GM18517 (cell line): Measurements from ENCODE around the gene IQCK.
"Not testable (repeated sequence)": the region's sequence is repeated elsewhere in the genome, so short reads cannot be mapped to it uniquely, and the experiment has no call there.

ENCODE experiments used
- ATAC-seq: cut with Tn5 transposase; IDR thresholded peaks from one replicate; pipeline ENCODE4 v1.9.1; 2021; ENCODE audit warnings: mild to moderate bottlenecking, moderate library complexity; ENCODE audit not compliant: unreplicated experiment

IQCK gene

DNA sequence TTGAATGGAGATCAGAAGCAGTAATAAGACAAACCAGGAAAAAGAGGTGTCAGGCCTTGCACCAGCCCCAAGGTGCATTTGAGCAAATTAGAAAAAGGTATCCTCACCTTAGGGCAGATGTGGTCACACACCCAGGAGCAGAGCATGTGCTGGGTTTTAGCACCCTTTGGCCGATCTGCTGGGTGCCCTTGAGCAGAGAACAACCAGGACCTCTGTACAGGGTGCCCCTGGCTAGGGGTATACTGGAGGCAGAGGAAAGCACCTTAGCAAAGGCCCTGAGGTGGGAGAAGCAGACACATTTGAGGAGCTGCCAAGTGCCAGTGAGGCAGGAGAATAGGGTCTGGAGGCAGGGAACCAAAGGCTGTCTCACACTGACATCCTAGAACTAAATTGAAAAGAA lies 67.0 kb downstream of the IQCK start:
- ATAC-seq: no peak

DNA sequence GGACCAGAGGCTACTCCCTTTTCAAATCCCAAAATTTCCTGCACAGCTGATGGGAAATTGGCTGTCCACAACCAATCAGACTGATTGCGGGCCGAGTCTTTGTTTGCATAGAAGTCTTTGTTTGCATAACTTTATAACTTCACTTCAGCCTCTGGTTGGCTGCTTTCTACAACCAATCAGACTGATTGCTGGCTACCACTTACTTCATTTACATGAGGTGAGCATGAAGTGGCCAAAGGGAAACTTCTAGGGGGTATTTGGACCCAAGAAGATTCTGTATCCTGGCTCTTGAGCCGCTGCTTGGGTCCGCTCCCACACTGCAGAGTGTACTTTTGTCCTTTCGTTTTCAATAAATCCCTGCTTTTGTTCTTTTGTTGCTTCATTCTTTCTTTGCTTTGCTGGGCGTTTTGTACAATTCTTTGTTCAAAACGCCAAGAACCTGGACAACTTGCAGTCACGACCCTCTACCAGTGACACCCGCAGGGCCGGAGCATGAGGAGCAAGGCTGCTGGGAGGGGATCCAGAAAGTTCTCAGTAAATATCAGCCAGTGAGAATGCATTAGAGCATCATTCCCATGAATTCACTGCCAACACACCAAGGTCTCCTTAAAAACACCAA lies 67.5 kb downstream of the IQCK start:
- ATAC-seq: no peak

DNA sequence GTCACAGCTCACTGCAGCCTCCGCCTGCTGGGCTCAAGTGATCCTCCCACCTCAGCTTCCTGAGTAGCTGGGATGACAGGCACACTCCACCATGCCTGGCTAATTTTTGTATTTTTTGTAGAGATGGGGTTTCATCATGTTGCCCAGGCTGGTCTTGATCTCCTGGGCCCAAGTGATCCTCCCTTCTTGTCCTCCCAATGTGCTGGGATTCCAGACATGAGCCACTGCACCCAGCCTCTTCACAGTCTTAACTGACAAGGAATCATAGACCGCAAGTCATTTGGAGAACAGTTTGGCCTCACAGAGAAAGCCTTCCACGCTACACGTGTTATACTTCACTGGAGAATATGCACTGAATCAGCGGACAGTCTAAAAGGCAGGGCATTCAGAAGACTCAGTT lies 83.3 kb downstream of the IQCK start:
- ATAC-seq: not testable (repeated sequence)

DNA sequence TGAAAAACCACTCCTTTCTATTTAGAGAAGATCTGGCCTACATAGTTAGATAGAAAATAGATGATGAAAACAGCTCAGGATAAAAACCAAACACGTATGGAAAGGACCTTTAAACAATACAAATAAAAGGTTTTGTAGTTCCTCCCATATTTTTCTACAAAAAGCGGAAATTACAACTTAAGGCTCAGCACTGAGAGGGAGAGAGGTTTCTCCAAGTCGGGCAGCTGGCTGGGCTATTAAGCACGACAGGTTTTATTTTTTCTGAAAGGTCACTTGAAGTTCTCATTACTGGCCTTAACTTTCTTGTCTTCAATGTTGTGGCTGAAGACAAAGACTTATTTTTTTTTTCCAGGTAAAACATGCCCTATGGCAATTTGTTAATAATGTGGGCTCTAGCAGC lies 83.8 kb downstream of the IQCK start:
- not testable (repeated sequence) for ATAC-seq

DNA sequence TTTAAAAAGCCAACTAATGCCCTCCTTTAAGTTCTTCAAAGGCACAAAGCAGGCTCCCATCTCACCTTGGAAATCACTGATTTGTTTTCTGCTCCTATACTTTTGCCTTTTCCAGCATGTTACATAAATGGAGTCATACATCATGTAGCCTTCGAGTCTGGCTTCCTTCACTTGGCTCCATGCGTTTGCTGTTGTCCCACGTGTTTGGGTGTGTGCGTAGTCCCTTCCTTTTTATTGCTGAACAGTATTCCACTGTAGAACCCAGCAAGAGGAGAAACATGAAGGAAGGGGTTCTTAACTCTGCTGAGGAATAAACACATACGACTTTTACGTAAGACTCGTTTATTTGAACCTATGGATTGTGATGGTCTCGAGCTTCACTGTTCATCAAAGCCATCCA lies 84.5 kb downstream of the IQCK start:
- ATAC-seq: no peak

DNA sequence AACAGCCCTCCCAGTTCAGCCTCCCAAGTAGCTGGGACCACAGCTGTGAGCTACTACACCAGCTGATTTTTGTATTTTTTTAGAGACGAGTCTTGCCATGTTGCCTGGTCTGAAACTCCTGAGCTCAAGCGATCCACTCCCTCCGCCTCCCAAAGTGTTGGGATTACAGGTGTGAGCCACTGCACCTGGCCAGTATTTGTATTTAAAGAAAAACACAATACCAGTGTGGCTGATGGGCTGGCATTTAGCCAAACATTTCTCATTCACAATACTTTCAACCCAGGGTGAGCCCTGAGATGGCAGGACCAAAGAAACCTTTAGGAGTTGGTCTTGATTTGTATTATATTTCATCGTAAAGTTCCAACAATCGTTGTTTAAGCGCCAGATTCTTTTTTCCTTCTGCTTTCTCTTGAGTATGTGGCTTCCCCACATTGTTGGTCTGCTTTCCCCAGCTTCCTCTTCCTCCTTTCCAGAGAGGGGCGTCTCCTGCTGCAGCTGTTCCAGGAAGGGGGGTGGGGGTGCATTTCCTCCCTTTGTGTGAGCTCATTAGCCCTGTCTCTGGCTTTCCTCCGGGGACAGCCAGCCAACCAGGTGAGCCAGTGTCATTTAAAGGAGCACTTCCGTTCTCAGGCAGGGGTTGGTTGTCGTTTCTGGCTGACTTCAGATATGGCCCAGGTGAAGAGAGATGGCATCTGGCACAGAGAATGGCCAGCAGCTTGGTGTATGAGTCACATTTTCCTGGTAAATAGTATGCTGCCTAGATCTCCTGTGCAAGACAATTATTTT lies 86.7 kb downstream of the IQCK start:
- ATAC-seq: no peak

DNA sequence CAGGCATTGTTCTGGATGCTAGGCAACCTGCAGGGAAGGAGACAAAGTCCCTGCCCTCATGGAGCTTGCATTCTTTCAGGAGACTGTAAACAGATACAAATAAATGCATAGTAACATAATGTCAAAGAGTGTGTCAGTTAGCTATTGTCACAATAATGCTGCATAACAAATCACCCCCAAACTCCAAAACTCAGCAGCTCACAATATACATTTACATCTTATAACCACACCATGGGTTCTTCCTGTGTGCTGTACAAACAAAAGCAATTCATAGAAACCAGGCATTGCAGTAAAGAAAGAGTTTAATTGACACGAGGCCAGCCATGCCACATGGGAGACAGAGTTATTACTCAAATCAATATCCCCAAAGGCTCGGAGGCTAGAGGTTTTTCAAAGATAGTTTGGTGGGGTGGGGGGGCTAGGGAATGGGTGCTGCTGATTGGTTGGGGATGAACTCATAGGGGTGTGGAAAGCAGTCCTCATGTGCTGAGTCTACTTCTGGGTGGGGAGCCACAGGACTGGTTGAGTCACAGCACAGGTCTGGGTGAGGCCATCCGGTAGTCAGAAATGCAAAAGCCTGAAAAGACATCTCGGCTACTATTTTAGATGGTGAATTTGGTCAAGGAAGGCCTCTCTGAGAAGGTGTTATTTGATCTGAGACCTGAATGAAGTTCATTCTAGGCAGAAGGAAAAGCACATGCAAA lies 87.5 kb downstream of the IQCK start:
- no peak for ATAC-seq

DNA sequence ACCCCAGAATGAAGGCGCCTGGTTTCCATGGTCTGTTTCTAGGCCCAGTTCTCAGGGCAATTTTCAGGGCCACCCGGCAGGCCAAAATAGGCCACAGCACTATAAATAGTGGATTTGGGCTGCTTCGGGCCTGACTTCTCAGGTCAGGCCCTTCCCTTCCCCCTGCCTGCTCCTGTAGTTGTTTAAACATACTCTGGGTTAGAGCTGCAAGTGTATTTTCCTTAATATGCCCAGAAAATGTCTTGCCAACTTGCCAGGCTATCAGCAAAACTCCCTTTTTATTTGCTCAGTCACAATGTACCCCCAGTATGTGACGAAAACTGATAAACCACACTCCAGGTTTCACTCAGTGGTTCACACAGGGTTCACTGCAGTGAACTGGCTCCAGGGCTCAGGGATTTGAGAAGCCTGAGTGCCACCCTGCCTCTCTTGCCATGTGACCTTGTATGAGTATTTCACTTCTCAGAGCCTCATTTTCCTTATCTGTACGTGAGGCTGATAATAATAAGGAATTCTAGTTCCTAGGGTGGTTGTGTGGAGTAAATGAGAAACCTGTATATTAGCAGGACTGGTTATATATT lies 90.1 kb downstream of the IQCK start:
- ATAC-seq: peak; percentile 61

DNA sequence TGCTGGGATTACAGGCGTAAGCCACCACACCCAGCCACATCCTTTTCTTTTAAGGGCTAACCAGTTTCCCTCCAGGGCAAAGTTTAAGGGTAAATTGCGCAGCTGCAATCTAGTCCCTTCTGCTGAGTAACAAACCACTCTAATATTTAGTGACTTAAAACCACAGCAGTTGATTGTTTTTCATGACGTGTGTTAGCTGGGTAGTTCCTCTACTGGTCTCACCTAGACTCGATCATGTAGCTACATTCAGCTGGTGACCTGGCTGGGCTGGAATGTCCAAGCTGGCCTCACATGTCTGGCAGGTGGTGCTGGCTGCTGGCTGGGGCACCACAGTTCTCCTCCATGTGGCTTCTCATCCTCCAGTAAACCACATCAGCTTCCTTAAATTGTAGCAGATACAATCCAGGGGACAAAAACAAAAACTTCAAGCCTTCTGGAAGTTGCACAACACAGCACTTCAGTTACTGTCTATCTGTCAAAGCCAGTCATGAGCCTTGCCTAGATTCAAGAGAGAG lies 91.1 kb downstream of the IQCK start:
- no peak for ATAC-seq

DNA sequence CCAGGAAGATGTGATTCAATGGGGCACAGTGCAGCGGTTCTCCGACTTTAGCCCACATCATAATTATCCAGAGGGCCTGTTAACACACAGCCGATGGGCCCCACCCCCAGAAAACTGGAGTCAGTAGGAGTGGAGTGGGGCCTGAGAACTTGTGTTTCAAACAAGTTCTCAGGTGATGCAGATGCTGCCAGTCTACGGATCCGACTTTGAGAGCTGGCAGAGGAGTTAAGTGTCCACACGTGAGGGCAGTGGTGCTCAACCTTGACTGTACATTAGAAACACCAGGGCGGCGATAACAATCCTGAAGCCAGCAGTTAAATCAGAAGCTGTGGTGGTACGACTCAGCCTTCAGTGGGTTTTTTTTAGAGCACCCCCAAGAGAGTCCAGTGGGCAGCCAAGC lies 91.6 kb downstream of the IQCK start:
- ATAC-seq: no peak

DNA sequence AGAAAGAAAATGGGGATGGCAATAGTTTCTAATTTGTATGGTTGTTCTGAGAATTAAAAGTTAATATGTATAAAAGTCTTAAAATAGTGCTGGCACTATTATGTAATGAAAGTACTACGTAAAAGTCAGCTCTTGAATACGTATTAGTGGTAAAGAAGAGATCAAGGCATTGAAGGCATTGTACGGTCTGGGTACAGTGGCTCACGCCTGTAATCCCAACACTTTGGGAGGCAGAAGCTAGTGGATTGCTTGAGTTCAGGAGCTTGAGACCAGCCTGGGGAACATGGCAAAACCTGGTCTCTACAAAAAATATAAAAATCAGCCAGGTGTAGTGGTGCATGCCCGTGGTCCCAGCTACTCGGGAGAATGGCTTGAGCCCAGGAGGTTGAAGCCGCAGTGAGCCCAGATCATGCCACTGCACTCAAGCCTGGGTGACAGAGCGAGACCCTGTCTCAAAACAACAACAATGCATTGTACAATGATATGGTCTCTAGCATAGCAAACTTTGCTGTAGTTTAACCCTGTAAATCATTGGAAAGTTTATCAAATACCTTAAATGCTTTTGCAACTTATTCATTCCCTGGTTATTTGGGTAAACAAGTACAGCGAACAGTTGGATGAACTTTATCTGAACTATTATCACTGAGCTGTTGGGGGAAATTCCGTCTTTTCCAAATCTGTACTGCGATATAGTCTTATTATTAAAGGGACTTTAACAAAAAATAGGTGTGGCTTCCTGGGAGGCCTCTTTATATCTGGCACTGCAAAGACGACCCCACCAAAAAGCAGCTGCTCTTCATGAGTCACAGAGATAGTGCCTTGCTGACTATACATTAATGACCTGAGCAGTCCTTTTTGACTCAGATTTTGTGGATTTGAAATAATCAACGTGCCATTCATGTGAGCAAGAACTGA lies 93.0 kb downstream of the IQCK start:
- no peak for ATAC-seq

DNA sequence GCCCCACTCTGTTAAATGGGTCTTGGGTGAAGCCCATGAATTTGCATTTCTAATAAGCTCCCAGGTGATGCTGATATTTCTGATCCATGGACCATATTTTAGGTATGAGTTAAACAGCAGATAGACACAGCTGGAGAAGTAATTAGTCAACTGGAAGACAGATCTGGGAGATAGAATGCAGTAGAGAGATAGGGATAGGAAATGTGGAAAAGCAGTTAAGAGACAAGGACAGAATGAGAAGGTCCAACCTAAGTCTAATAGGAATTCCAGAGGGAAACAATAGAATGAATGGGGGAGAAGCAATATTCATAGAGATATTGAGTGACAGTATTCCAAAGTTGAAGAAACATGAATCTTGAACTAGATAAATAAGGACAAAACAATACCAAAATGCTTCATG lies 94.9 kb downstream of the IQCK start:
- ATAC-seq: no peak

DNA sequence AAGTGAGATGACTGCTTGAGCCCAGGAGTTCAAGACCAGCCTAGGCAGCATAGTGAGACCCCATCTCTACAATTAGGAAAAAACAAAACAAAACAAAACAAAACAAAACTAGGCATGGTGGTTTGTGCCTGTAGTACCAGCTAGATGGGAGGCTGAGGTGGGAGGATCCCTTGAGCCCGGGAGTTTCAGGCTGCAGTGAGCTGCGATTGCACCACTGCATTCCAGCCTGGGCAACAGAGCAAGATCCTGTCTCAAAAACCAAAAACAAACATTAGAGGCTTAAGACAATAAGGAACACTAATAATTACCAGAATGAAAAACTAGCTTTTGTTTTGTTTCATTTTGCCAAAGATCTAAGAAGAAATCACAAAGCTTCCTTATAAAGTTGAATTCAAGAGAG lies 97.3 kb downstream of the IQCK start:
- ATAC-seq: no peak

DNA sequence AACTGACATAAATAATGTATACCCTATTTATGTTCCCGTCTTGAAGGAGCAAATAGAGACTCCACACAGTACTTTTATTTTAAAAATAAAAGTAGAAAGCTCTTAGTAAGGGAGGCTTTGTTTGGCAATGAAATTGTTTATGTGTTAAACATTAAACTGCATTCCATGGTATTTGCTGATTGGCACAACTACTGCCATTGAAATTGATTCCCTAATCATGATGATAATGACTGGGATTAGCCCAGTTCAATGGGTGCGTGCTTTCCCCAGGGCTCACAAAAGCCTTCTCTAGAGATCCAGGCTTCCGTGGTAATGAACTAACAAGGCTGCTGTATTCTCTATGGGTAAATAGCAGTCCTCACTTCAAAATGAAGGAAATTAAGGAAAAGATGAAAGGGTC lies 99.1 kb downstream of the IQCK start:
- no peak for ATAC-seq

DNA sequence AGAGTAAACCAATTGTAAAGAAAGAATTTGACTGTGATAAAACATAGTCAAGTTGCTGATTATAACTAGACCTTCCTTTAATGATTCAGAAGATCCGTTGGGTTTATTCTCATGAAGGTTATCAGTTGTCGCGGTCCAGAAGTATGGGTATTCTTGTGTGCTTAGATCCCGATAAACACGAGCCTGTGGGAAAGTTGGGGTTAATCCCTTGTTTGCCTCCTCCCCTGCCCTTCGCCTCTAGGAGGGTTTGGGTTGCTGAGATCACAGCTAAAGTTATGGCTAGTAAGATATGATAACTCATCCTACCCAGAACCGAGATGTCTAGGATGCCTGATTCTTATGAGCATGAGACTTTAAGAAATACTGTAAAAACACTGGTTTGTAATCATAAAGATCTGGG lies 99.8 kb downstream of the IQCK start:
- ATAC-seq: no peak

DNA sequence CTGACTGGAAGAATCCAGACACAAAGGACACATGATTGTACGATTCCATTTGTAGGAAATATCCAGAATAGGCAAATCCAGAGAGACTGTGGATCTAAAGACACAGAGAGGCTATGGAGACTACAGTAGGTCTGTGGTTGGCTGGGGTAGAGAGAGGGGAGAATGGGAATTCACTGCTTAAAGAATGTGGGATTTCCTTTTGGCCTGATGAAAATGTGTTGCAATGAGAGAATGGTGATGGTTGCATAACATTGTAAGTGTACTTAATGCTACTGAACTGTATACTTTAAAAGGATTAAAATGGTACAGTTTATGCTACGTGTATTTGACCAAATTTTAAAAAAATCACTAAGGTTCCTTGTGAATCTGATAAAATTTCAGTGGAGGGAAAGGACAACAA lies 104.5 kb downstream of the IQCK start:
- ATAC-seq: no peak

DNA sequence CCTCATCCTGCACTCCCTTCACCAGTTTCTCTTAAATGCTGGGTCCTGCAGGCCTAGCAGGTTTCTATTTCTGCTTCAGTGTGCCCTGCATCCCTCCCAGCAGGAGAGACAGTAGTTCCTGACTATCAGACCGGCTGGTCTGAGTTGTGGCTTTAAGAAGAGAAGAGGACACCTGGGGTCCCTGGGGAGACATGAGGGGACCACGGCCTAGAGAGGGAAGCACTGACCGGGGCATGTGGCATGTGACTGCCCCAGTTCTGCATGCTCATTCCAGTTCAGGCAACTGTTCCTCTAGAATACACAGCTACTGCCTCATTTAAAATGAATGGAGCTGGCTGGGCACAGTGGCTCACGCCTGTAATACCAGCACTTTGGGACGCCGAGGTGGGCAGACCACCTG lies 105.3 kb downstream of the IQCK start:
- ATAC-seq: no peak

DNA sequence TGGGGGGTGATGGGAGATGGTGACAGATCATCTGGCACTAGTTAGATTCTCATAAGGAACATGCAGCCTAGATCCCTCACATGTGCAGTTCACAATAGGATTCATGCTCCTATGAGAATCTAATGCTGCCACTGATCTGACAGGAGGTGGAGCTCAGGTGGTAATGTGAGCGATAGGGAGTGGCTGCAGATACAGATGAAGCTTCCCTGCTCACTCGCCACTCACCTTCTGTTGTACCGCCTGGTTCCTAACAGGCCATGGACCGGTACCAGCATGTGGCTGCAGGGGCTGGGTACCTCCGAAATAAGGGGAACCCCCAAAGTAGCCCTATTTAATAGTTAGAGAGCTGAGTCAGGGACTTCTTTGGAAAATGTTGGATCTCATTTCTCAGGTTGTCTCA lies 106.1 kb downstream of the IQCK start:
- ATAC-seq: no peak

DNA sequence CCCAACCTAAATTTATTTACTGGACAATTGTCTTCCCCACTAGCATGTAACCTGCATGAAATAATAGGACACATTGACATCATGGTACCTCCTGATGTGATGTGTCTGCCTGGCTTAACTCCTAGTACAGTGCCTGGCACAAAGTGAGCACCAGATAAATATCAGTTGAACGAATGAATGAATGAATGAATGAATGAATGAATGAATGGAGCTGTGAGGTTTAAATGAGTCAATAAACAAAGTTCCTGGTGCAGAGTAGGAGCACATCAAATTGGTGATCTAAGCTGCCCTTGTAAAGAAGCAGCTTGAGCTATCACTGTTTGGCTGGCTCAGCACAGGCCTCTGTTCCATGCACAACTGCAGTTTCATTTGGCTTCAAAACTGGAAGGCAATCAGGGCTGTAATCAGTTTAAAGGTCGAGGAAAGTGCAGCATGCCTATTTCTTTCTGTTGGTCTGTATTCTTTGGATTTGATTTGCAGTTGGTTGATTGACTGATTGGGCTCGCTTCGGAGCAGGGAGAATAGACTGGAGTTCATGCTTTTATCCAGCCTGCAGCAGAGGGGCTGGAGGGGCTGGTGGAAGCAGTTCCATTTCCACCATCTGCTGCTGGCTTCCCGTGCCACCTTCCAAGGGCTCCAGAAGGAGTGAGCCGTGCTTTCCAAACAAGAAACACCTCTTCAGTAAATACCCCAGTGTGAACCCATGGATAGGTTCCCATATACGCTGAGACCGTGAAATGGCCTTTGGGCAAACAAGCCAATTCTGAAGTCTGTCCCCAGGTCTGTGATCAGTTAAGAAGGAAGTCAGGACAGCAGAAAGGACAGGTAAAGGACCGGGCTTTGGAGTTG lies 112.0 kb downstream of the IQCK start:
- ATAC-seq: no peak
